Hepatocyte (in vitro differentiated cells): ENCODE data around the gene TMEM95. TPM values are rescaled to one million over a fixed set of nuclear protein-coding genes. Genes with fewer than 3 reads are reported as not detected.

ENCODE experiments used
- DNase-seq: peaks from one replicate; pipeline ENCODE4 v3.0.0-alpha.2; 2016; ENCODE audit warnings: low spot score
- H2AFZ ChIP-seq: fragments of 200-600 bp; sonication (generic); 2 replicates; pipeline ENCODE4 v1.6.0; 2016; ENCODE audit warnings: antibody characterized with exemption, mild to moderate bottlenecking
- H3K27ac ChIP-seq: fragments of 200-600 bp; sonication (generic); 2 replicates; pipeline ENCODE4 v1.5.1; 2016; ENCODE audit warnings: mild to moderate bottlenecking
- H3K27me3 ChIP-seq: fragments of 200-600 bp; sonication (generic); 2 replicates; pipeline ENCODE4 v1.6.1; 2016
- H3K36me3 ChIP-seq: fragments of 200-600 bp; sonication (generic); replicated peaks from 2 replicates; pipeline ENCODE4 v1.5.1; 2016; ENCODE audit warnings: low read depth; ENCODE audit not compliant: insufficient read depth
- H3K4me1 ChIP-seq: fragments of 200-600 bp; sonication (generic); 2 replicates; pipeline ENCODE4 v1.5.1; 2016; ENCODE audit warnings: mild to moderate bottlenecking, moderate library complexity; ENCODE audit not compliant: insufficient read depth
- H3K4me2 ChIP-seq: fragments of 200-600 bp; sonication (generic); 2 replicates; pipeline ENCODE4 v1.6.0; 2016
- H3K4me3 ChIP-seq: fragments of 200-600 bp; sonication (generic); 2 replicates; pipeline ENCODE4 v1.5.1; 2016; ENCODE audit warnings: mild to moderate bottlenecking
- H3K79me2 ChIP-seq: fragments of 200-600 bp; sonication (generic); 2 replicates; pipeline ENCODE4 v1.6.0; 2017; ENCODE audit warnings: mild to moderate bottlenecking
- H3K9me2 ChIP-seq: fragments of 200-600 bp; sonication (generic); replicated peaks from 2 replicates; pipeline ENCODE4 v1.6.0; 2017; ENCODE audit warnings: mild to moderate bottlenecking; ENCODE audit not compliant: insufficient read depth
- H3K9me3 ChIP-seq: fragments of 200-600 bp; sonication (generic); 2 replicates; pipeline ENCODE4 v1.5.1; 2016; ENCODE audit warnings: low read depth, mild to moderate bottlenecking
- H4K20me1 ChIP-seq: fragments of 200-600 bp; sonication (generic); 2 replicates; pipeline ENCODE4 v1.6.0; 2016; ENCODE audit warnings: mild to moderate bottlenecking; ENCODE audit not compliant: insufficient read depth, poor library complexity, severe bottlenecking
- CTCF ChIP-seq: fragments of 200-600 bp; sonication (generic); IDR thresholded peaks from 2 replicates; pipeline ENCODE4 v1.5.1; 2016; ENCODE audit warnings: antibody characterized with exemption, mild to moderate bottlenecking; ENCODE audit not compliant: poor library complexity
- EZH2 ChIP-seq: fragments of 200-600 bp; sonication (generic); IDR thresholded peaks from 2 replicates; pipeline ENCODE4 v1.6.1; 2016; ENCODE audit warnings: antibody characterized with exemption, mild to moderate bottlenecking, borderline replicate concordance
- EZH2phosphoT487 ChIP-seq: fragments of 200-600 bp; sonication (generic); IDR thresholded peaks from one replicate; pipeline ENCODE4 v1.6.1; 2018; ENCODE audit warnings: antibody characterized with exemption, mild to moderate bottlenecking, low read depth, moderate library complexity; ENCODE audit not compliant: unreplicated experiment, severe bottlenecking
- WGBS: methylation state at CpG from one replicate; pipeline ENCODE4 v1.1.6; 2016; ENCODE audit warnings: low lambda C conversion rate; ENCODE audit errors: missing lambda C conversion rate; 5-methylcytosine and 5-hydroxymethylcytosine counted together
- polyA plus RNA-seq: library from polyadenylated mRNA; unstranded; fragments of >200 nt; fragmentation: Nextera tagmentation; extraction: Ambion mirVana; gene quantifications from 2 replicates; pipeline ENCODE4 v1.2.1, GENCODE V29; 2016
- total RNA-seq: library from RNA; depleted of rRNA; stranded (reverse); fragments of >200 nt; gene quantifications from 2 replicates; pipeline ENCODE4 v1.2.3, GENCODE V29; 2014

The TMEM95 gene
- total and polyA plus RNA-seq, 2 experiments from 2014 or later: not detected

DNA sequence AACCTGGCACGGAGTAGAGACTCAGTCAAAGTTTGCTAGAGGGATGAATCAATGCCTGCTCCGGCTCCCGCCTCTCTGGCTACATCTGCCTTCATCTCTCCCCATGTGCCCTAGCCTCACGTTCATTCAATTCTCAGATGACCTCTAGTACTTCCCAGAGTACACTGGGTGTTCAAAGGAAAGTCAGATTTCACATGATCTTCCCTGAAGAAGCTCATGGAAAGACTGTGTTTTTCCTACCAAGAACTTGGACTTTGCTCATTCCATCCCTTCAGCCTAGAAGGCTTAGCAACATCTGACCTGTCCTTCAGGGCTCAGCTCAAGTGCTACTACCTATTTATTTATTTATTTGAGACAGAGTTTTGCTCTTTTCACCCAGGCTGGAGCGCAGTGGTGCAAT lies 14.9 kb downstream of the TMEM95 start:
- no peak overlapping the region for H3K4me3 ChIP-seq
- H3K36me3 ChIP-seq: no peaks in the 10 kb centered on the region
- no peak overlapping the region for H3K27ac ChIP-seq
- no peak overlapping the region for H3K4me2 ChIP-seq
- H3K79me2 ChIP-seq: no peaks in the 10 kb centered on the region
- no peaks in the 10 kb centered on the region for H3K9me3 ChIP-seq
- no peaks in the 10 kb centered on the region for H4K20me1 ChIP-seq
- DNase-seq: peak; percentile 34
- 84% methylated on average over 5 of the region's 5 CpGs for WGBS
- no peak overlapping the region for H2AFZ ChIP-seq
- no peaks in the 10 kb centered on the region for H3K4me1 ChIP-seq
- no peaks in the 10 kb centered on the region for H3K27me3 ChIP-seq
- no peaks in the 10 kb centered on the region for H3K9me2 ChIP-seq
- TF ChIP-seq EZH2: no peak
- TF ChIP-seq EZH2phosphoT487: no peak
- TF ChIP-seq CTCF: no peak

GRCh38 chr17:7370853-7371252 lies 15.9 kb downstream of the TMEM95 start:
- no peak overlapping the region for H3K4me3 ChIP-seq
- 89% methylated on average over 4 of the region's 4 CpGs for WGBS
- TF ChIP-seq EZH2phosphoT487: no peak
- no peak for TF ChIP-seq EZH2
- no peak for TF ChIP-seq CTCF

DNA sequence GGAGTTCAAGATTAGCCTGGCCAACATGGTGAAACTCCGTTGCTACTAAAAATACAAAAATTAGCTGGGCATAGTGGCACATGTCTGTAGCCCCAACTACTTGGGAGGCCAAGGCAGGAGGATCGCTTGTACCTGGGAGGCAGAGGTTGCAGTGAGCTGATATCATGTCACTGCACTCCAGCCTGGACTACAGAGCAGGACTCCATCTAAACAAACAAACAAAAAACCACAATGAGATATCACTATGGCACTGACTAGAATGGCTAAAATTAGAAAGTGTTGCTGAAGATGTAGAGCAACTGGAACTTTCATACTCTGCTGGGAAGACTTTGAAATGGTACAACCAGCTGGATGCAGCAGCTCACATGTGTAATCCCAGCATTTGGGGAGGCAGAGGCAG lies 19.4 kb downstream of the TMEM95 start:
- no peak overlapping the region for H3K4me3 ChIP-seq
- 97% methylated on average over 2 of the region's 2 CpGs for WGBS

More at GRCh38 chr17:7370853-7371252, 15.9 kb downstream of the TMEM95 start:
- no peaks in the 10 kb centered on the region for H3K79me2 ChIP-seq
- H3K36me3 ChIP-seq: no peaks in the 10 kb centered on the region
- no peak overlapping the region for H2AFZ ChIP-seq
- no peak overlapping the region for H3K4me2 ChIP-seq
- DNase-seq: no peak
- H3K9me3 ChIP-seq: no peaks in the 10 kb centered on the region
- H4K20me1 ChIP-seq: no peaks in the 10 kb centered on the region
- H3K27ac ChIP-seq: no peak overlapping the region
- H3K4me1 ChIP-seq: no peaks in the 10 kb centered on the region
- H3K27me3 ChIP-seq: no peaks in the 10 kb centered on the region
- no peaks in the 10 kb centered on the region for H3K9me2 ChIP-seq

More for the DNA sequence above, 19.4 kb downstream of the TMEM95 start:
- no peaks in the 10 kb centered on the region for H4K20me1 ChIP-seq
- H3K27me3 ChIP-seq: no peaks in the 10 kb centered on the region
- H3K9me2 ChIP-seq: no peaks in the 10 kb centered on the region
- DNase-seq: no peak
- no peak overlapping the region for H3K4me2 ChIP-seq
- no peaks in the 10 kb centered on the region for H3K36me3 ChIP-seq
- no peaks in the 10 kb centered on the region for H3K4me1 ChIP-seq
- H2AFZ ChIP-seq: no peak overlapping the region
- H3K27ac ChIP-seq: no peak overlapping the region
- H3K79me2 ChIP-seq: no peaks in the 10 kb centered on the region
- TF ChIP-seq EZH2phosphoT487 (no peak), CTCF (no peak), EZH2 (no peak)
- no peaks in the 10 kb centered on the region for H3K9me3 ChIP-seq
